ENCODE measurements around the gene PRKCQ.

DNA sequence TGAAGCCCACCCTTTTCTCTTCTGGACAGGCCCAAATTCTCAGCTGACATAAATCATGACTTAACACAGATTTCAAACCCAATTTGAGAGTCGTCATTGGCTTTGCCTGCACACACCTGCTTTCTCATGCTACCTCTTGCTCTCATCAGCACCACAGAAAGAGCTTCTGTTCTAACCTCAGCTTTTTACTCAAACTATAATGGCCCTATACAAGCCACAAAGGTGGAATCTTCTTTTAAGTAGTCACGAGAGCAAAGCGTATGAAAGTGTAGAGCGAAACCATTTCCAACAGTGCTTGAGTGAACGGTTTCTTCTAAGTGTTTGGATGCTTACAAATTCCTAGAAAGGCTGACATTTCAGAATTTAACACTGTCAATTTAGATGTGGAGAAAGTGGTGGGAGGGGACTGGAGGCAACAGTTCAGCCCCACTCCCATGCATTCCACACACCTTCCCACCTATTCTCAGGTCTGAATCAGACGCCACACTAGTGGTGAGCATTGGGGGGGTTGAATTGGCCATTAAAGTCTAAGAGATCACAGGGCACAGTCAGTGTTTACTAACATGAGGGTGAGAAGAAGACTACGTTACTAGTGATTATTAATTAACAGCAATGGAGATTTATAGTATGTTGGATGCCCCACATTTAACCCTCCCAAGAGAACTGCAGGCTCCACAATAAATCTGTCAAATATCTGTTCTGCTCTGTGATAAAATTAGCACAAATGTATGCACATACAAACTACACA lies 114.0 kb downstream of the PRKCQ start:
- TF ChIP-seq POLR2A (IDR thresholded peaks at IDR 0.05; ENCODE audit: low read length) (no peak), GATA1 (IDR thresholded peaks at IDR 0.05; ENCODE audit: low read depth, low read length) (no peak)

All from erythroblast (primary cell).